ENCODE measurements around the gene CD93. TPM values are rescaled to one million over a fixed set of nuclear protein-coding genes. Genes with fewer than 3 reads are reported as not detected.

Gene CD93
- total RNA-seq, 1 experiment from 2014 or later, result not detected

GRCh38 chr20:23050847-23051627 is 35.1 kb downstream of the CD93 start:
- Histone ChIP-seq H3K9me2 (replicated peaks; ENCODE audit: low read length) (no peaks in the 10 kb centered on the region), H3K36me3 (ENCODE audit: low read depth, low read length) (no peaks in the 10 kb centered on the region), H3K9me3 (ENCODE audit: low read length) (no peaks in the 10 kb centered on the region), H3K9ac (ENCODE audit: low read length) (no peak overlapping the region), H3K79me2 (ENCODE audit: low read length) (no peaks in the 10 kb centered on the region), H3K27ac (ENCODE audit: low read length) (no peak overlapping the region), H4K20me1 (ENCODE audit: low read length) (no peaks in the 10 kb centered on the region), H3F3A (ENCODE audit: low read length, unreplicated experiment) (no peaks in the 10 kb centered on the region), H3K4me3 (ENCODE audit: low read length) (peak overlapping the region; percentile 73; the same call in 1 of the 2 replicates), H3K4me1 (ENCODE audit: insufficient read depth, low read length) (peaks cover 16% of the 10 kb centered on the region), H3K27me3 (ENCODE audit: low read length) (no peaks in the 10 kb centered on the region; the same call in 1 of the 2 replicates), H3K4me2 (ENCODE audit: low read length) (peak overlapping the region; percentile 96), H2AFZ (ENCODE audit: low read length) (no peak overlapping the region)
- DNase-seq (peak; percentile 70), ATAC-seq (no peak)
- no TSS peak for BruUV-seq (replicated peaks)
- ChIA-PET POLR2A (ENCODE audit: unreplicated experiment) (no interaction called here), CTCF (no interaction called here)
- TF ChIP-seq, protein P1, sequence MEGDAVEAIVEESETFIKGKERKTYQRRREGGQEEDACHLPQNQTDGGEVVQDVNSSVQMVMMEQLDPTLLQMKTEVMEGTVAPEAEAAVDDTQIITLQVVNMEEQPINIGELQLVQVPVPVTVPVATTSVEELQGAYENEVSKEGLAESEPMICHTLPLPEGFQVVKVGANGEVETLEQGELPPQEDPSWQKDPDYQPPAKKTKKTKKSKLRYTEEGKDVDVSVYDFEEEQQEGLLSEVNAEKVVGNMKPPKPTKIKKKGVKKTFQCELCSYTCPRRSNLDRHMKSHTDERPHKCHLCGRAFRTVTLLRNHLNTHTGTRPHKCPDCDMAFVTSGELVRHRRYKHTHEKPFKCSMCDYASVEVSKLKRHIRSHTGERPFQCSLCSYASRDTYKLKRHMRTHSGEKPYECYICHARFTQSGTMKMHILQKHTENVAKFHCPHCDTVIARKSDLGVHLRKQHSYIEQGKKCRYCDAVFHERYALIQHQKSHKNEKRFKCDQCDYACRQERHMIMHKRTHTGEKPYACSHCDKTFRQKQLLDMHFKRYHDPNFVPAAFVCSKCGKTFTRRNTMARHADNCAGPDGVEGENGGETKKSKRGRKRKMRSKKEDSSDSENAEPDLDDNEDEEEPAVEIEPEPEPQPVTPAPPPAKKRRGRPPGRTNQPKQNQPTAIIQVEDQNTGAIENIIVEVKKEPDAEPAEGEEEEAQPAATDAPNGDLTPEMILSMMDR (conservative IDR thresholded peaks at IDR 0.05; ENCODE audit: low read depth, low read length), result peak; percentile 70
- no peak for TF ChIP-seq EZH2phosphoT487 (IDR thresholded peaks at IDR 0.05; ENCODE audit: borderline replicate concordance, low read length)
- intact Hi-C loops (cut with micrococcal nuclease), result no loop called here

- Histone ChIP-seq H3K4me3 (ENCODE audit: low read length) (peak overlapping the region; percentile 73), H3K9me3 (ENCODE audit: low read length) (no peaks in the 10 kb centered on the region), H3F3A (ENCODE audit: low read length, unreplicated experiment) (no peaks in the 10 kb centered on the region), H3K27ac (ENCODE audit: low read length) (peak overlapping the region; percentile 63), H3K27me3 (ENCODE audit: low read length) (no peaks in the 10 kb centered on the region; the same call in 1 of the 2 replicates), H4K20me1 (ENCODE audit: low read length) (no peaks in the 10 kb centered on the region), H3K4me1 (ENCODE audit: insufficient read depth, low read length) (peaks cover 16% of the 10 kb centered on the region), H2AFZ (ENCODE audit: low read length) (peak overlapping the region; percentile 91), H3K4me2 (ENCODE audit: low read length) (peak overlapping the region; percentile 96), H3K9ac (ENCODE audit: low read length) (peak overlapping the region; percentile 51), H3K79me2 (ENCODE audit: low read length) (no peaks in the 10 kb centered on the region), H3K9me2 (replicated peaks; ENCODE audit: low read length) (no peaks in the 10 kb centered on the region), H3K36me3 (ENCODE audit: low read depth, low read length) (no peaks in the 10 kb centered on the region)
- ATAC-seq, result peak; percentile 37; the same call in 1 of the 2 replicates
- DNase-seq, result peak; percentile 44
- POLR2A ChIA-PET (ENCODE audit: unreplicated experiment), result no interaction called here
- CTCF ChIA-PET, result no interaction called here
- intact Hi-C loops (cut with micrococcal nuclease), result no loop called here
- BruUV-seq (replicated peaks), result no TSS peak
- no peak for TF ChIP-seq EZH2phosphoT487 (IDR thresholded peaks at IDR 0.05; ENCODE audit: borderline replicate concordance, low read length)
- TF ChIP-seq, protein P1 (conservative IDR thresholded peaks at IDR 0.05; ENCODE audit: low read depth, low read length), result no peak
- no peak for TF ChIP-seq EZH2 (IDR thresholded peaks at IDR 0.05; ENCODE audit: low read length, unreplicated experiment)
Observed at GRCh38 chr20:23050076-23050838, 35.9 kb downstream of the CD93 start.
